Muscle of back (tissue), 11 donors: Measurements from ENCODE around the gene ADAMTS2. TPM values are rescaled to one million over a fixed set of nuclear protein-coding genes. Genes with fewer than 3 reads are reported as not detected.
A peak's percentile ranks its signal among the peaks of the same experiment; 100 is the strongest.
"Not testable (repeated sequence)": the region's sequence is repeated elsewhere in the genome, so short reads cannot be mapped to it uniquely, and the experiment has no call there.

ENCODE experiments used
- DNase-seq, 3 donors: peaks; one replicate each; pipeline versions ENCODE4 v3.0.0 to v3.0.0-alpha.2; 2013
- polyA plus RNA-seq, 10 donors: library from polyadenylated mRNA; unstranded; fragments of 120-200 nt; gene quantifications; one replicate each; pipeline ENCODE4 v1.2.1, GENCODE V29; 2013; ENCODE audit not compliant: insufficient read length in 10 of 10

Gene ADAMTS2
- polyA plus RNA-seq, 10 donors, result 26.0 to 52.8 (median 42.1) TPM

- no peak for DNase-seq
Measured at GRCh38 chr5:179298181-179298993, 46.9 kb downstream of the ADAMTS2 start.

- no peak for DNase-seq
Measured at GRCh38 chr5:179297486-179298180, 47.6 kb downstream of the ADAMTS2 start.

- DNase-seq, result no peak
Measured at GRCh38 chr5:179297026-179297425, 48.2 kb downstream of the ADAMTS2 start.

- DNase-seq, result no peak
Measured at GRCh38 chr5:179296150-179296821, 49.0 kb downstream of the ADAMTS2 start.

GRCh38 chr5:179295778-179296149 is 49.5 kb downstream of the ADAMTS2 start:
- DNase-seq, result peak in 1 of 3 donors; percentile 4

- peak in 1 of 3 donors; percentile 61 for DNase-seq
Measured at GRCh38 chr5:179294891-179295777, 50.1 kb downstream of the ADAMTS2 start.

DNA sequence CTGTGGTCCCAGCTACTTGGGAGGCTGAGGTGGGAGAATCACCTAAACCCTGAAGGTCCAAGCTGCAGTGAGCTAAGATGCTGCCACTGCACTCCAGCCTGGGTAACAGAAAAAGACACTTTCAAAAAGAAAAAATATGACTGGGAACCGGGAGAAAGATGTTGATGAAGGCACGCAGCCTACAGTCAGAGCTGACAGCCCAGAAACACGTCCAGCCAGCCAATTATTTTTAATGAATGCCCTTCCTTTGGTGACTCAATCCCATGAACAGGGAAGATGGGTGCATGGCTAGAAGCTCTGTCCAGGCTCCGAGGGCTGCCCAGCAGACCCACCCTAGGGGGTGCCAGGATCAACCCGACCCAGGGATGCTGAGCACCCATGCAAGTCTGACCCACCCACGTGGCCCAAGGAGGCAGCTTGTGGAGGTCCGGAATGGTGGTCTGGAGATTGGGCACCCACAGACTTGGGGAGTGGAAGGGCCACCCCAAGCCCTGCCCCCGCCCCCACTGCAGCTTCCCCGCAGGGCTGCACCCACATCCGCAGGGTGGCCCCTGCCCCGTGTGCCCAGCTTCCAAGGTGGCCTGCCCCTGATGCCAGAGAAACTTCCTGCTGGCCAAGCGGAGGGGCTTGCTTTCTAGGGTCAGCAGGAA is 51.0 kb downstream of the ADAMTS2 start:
- peak in 1 of 3 donors; percentile 4 for DNase-seq

- no peak for DNase-seq
Measured at GRCh38 chr5:179292681-179293635, 52.3 kb downstream of the ADAMTS2 start.

DNA sequence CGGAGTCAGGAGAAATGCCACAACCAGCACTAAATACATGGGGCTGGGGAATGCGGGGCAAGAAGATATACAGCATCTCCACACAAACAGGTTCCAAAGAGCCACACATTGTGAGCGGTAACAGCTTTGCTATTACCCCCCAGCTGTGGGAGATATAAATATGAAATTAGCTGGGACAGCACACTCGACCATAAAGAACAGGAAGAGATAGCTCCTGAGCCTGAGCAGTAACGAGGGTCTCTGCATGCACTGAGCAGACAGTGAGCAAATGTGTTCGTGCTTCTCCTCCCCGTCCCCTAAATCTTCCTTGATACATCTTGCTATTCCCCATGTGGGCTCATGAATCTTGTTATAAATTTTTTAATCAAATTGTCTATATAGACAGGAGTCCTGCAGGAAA is 53.1 kb downstream of the ADAMTS2 start:
- DNase-seq, result no peak

GRCh38 chr5:179290681-179291540 is 54.4 kb downstream of the ADAMTS2 start:
- peak in 1 of 3 donors; percentile 11 for DNase-seq

DNA sequence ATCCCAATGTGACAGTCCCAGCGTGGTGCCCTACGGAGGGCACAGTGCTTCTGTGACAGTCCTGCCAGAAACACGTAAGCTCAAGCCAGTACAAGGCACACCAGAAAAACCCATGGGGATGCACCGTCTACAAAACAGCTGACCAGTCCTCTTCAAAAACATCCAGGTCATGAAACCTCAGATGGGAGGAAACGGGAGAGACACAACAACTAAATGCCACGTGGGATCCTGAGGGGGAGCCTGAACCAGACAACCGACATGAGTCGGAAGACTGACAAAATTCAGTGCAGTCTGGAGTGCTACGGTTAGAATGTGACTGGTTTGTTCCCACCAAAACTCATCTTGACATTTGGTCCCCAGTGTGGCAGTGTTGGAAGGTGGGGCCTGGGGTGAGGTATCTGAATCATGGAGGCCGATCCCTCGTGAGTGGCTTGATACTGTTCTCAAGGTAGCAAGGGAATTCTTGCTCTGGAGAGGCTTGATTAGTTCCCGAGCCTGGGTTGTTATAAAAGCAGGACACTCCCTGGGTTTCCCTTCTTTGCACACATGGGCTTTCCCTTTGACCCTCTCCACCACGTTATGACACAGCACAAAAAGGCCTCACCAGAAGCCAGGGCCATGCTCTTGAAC is 55.4 kb downstream of the ADAMTS2 start:
- peak in 1 of 3 donors; percentile 6 for DNase-seq

- no peak for DNase-seq
Measured at GRCh38 chr5:179288809-179289185, 56.5 kb downstream of the ADAMTS2 start.

DNA sequence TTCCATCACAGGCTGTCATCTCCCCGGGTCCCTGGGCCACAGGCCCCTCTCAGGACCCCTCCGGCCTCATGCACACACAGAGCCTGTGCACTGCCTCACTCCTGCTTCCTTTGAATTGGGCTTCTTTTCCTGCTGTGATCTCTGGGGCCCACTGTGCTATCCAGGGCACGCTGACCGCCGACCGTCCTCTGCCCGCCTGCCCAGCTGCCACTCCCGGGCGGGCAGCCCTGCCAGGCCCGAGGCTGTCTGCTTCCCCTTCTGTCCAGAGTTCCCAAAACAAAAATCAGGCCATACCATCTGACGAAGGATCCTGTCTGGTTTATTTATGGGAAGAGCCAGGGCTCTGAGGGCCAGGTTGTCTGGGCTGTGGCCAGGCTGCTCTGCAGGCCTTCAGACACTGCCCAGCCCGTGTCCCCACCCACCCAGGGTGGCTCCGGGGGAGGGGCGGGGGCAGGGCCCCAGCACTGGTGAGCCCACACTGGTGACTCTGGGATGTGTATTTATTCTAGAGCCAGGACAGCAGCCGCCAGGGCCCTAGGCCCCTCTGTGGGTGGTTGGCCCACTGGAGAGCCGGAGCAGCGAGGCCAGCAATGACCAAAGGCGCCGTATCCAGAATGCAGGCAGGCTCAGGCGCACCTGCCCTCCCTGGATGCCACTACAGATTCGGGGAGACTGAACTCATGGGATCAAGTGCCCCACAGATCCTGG is 57.0 kb downstream of the ADAMTS2 start:
- DNase-seq, result peak in 1 of 3 donors; percentile 3

GRCh38 chr5:179287631-179288030 is 57.6 kb downstream of the ADAMTS2 start:
- no peak for DNase-seq

DNA sequence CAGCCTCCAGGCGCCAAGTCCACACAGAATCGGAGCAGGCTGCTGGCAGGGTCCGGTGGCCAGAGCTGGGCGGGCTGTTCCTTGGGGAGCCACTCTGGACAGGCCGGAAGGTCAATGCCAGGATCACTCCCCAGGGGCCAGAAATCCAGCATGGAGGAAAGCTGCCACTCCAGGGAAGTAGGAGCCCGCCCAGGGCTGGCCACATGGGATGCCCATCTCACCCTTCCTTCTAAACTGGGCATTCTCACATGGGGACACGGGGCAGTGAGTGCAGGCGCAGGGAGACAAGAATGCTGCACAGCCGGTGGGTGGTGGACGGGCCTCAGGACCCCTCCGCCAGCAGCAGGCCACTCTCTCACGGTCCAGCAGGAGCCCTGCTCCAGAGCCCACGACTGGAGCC is 58.2 kb downstream of the ADAMTS2 start:
- DNase-seq, result peak in 1 of 3 donors; percentile 4

DNA sequence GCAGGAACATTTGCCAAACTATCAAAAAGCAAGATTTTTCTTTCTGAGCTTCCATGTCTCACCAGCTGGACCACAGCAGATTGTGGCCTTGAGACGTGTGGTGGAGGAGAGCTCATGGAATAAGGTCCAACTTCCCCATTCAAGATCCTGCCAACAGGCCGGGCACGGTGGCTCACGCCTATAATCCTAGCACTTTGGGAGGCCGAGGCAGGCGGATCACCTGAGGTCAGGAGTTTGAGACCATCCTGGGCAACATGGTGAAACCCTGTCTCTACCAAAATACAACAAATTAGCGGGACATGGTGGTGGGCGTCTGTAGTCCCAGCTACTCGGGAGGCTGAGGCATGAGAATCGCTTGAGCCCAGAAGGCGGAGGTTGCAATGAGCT is 59.5 kb downstream of the ADAMTS2 start:
- not testable (repeated sequence) for DNase-seq

- peak in 1 of 3 donors; percentile 57 for DNase-seq
Measured at GRCh38 chr5:179284751-179285631, 60.3 kb downstream of the ADAMTS2 start.
